ENCODE data around the gene KCNH2. TPM values are rescaled to one million over a fixed set of nuclear protein-coding genes. Genes with fewer than 3 reads are reported as not detected.

The KCNH2 gene
- total and polyA plus RNA-seq, 9 donors = 2.0 to 26.3 (median 6.7) TPM

GRCh38 chr7:150999001-150999400 is 20.9 kb upstream of the KCNH2 start:
- WGBS, 3 donors = 90 to 97% (median 96%) methylated on average over 12 of the region's 12 CpGs
- H3K27me3 ChIP-seq = no peaks in the 10 kb centered on the region
- no peak for DNase-seq
- H3K27ac ChIP-seq = no peak overlapping the region
- H3K4me1 ChIP-seq (ENCODE audit: insufficient read depth) = no peaks in the 10 kb centered on the region
- intact Hi-C loops (cut with DNase I) = no loop called here
- H3K9me3 ChIP-seq = no peaks in the 10 kb centered on the region
- no peaks in the 10 kb centered on the region for H3K36me3 ChIP-seq
- H3K4me3 ChIP-seq = no peak overlapping the region
- no peak for TF ChIP-seq CTCF (IDR thresholded peaks at IDR 0.05)

- Histone ChIP-seq H3K27ac (no peak overlapping the region), H3K27me3 (no peaks in the 10 kb centered on the region), H3K4me3 (no peak overlapping the region), H3K36me3 (no peaks in the 10 kb centered on the region), H3K9me3 (no peaks in the 10 kb centered on the region), H3K4me1 (ENCODE audit: insufficient read depth) (no peaks in the 10 kb centered on the region)
- no peak for DNase-seq
- intact Hi-C loops (cut with DNase I) = no loop called here
- 89 to 95% (median 91%) methylated on average over 20 of the region's 20 CpGs for WGBS, 3 donors
- no peak for TF ChIP-seq CTCF (IDR thresholded peaks at IDR 0.05)
- TF ChIP-seq EP300 (IDR thresholded peaks at IDR 0.05) = no peak
- no peak for TF ChIP-seq POLR2A (IDR thresholded peaks at IDR 0.05)
Measured at GRCh38 chr7:150998341-150998740, 20.2 kb upstream of the KCNH2 start.

- H3K36me3 ChIP-seq = no peaks in the 10 kb centered on the region
- no peak for TF ChIP-seq CTCF (IDR thresholded peaks at IDR 0.05)
- TF ChIP-seq EP300 (IDR thresholded peaks at IDR 0.05) = no peak
- H3K27me3 ChIP-seq = no peaks in the 10 kb centered on the region
Measured at GRCh38 chr7:150997817-150998216, 19.7 kb upstream of the KCNH2 start.

GRCh38 chr7:150997075-150997511 is 19.0 kb upstream of the KCNH2 start:
- no peak overlapping the region for H3K4me3 ChIP-seq
- 77 to 81% (median 77%) methylated on average over 8 of the region's 8 CpGs for WGBS, 3 donors
- TF ChIP-seq EP300 (IDR thresholded peaks at IDR 0.05) (no peak), POLR2A (IDR thresholded peaks at IDR 0.05) (no peak), CTCF (IDR thresholded peaks at IDR 0.05) (no peak)

More at GRCh38 chr7:150997817-150998216, 19.7 kb upstream of the KCNH2 start:
- H3K27ac ChIP-seq = no peak overlapping the region
- no peaks in the 10 kb centered on the region for H3K4me1 ChIP-seq (ENCODE audit: insufficient read depth)
- WGBS, 3 donors = 90 to 95% (median 93%) methylated on average over 5 of the region's 5 CpGs
- H3K4me3 ChIP-seq = no peak overlapping the region
- DNase-seq = no peak
- H3K9me3 ChIP-seq = no peaks in the 10 kb centered on the region
- intact Hi-C loops (cut with DNase I) = no loop called here

More at GRCh38 chr7:150997075-150997511, 19.0 kb upstream of the KCNH2 start:
- Histone ChIP-seq H3K9me3 (no peaks in the 10 kb centered on the region), H3K4me1 (ENCODE audit: insufficient read depth) (no peaks in the 10 kb centered on the region), H3K36me3 (no peaks in the 10 kb centered on the region), H3K27me3 (no peaks in the 10 kb centered on the region), H3K27ac (no peak overlapping the region)
- DNase-seq = no peak
- intact Hi-C loops (cut with DNase I) = no loop called here
